Brain microvascular endothelial cell (primary cell): ENCODE results near the gene POFUT2.

Experiments
- DNase-seq: peaks from one replicate; pipeline ENCODE4 v3.0.0-alpha.2; 2020
- H3K27ac ChIP-seq: fragments of 250-450 bp; sonication (Bioruptor Pico); 2 replicates; pipeline ENCODE4 v1.5.1; 2020; ENCODE audit warnings: mild to moderate bottlenecking, moderate library complexity
- H3K27me3 ChIP-seq: fragments of 250-450 bp; sonication (Bioruptor Pico); replicated peaks from 2 replicates; pipeline ENCODE4 v1.5.1; 2020; ENCODE audit warnings: mild to moderate bottlenecking
- H3K36me3 ChIP-seq: fragments of 250-450 bp; sonication (Bioruptor Pico); replicated peaks from 2 replicates; pipeline ENCODE4 v1.5.1; 2020; ENCODE audit warnings: mild to moderate bottlenecking
- H3K4me3 ChIP-seq: 2 replicates; pipeline ENCODE4 v1.5.1; 2011; ENCODE audit warnings: low read depth, mild to moderate bottlenecking, control low read depth, low read length, moderate library complexity
- CTCF ChIP-seq: IDR thresholded peaks from 2 replicates; pipeline ENCODE4 v1.5.1; 2011; ENCODE audit warnings: low read depth, mild to moderate bottlenecking, moderate library complexity, low read length, control low read depth, inconsistent platforms; ENCODE audit errors: missing control alignments
- in situ Hi-C: cut with HindIII; loops from 2 replicates; pipeline ENCODE4 v1.10.0; 2017; ENCODE audit warnings: low sequenced_read_pairs, low pct_ligation_motif_present

The POFUT2 gene

DNA sequence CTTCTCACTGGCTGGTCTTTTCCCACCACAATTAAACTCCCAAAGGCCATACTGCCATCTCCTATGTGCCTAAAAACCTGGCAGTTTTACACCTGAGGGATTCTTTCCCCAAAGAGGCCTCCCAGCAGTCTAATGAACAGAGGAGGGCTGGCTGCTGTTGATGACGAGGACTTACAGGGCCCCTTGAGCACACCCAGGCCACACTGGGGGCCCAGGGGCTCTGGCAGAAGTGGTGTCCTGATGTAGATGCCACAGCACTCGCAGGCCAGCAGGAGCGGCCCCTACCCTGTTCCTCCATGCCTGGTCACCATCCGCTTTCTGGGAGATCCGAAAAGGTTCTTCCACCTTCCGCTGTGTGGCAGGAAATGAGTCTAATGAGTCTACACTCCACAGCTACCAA, 24.2 kb downstream of the POFUT2 start:
- Histone ChIP-seq H3K27ac (no peak overlapping the region), H3K36me3 (peaks cover 46% of the 10 kb centered on the region), H3K27me3 (peaks cover 4% of the 10 kb centered on the region), H3K4me3 (no peak overlapping the region)
- in situ Hi-C loops = no loop called here
- TF ChIP-seq CTCF = no peak
- no peak for DNase-seq

- in situ Hi-C loops = no loop called here
- no peak for DNase-seq
- H3K27ac ChIP-seq = no peak overlapping the region
- peaks cover 7% of the 10 kb centered on the region for H3K27me3 ChIP-seq
- H3K36me3 ChIP-seq = peaks cover 42% of the 10 kb centered on the region
- no peak for TF ChIP-seq CTCF
- H3K4me3 ChIP-seq = no peak overlapping the region
Measured at GRCh38 chr21:45262616-45263015, 25.1 kb downstream of the POFUT2 start.

DNA sequence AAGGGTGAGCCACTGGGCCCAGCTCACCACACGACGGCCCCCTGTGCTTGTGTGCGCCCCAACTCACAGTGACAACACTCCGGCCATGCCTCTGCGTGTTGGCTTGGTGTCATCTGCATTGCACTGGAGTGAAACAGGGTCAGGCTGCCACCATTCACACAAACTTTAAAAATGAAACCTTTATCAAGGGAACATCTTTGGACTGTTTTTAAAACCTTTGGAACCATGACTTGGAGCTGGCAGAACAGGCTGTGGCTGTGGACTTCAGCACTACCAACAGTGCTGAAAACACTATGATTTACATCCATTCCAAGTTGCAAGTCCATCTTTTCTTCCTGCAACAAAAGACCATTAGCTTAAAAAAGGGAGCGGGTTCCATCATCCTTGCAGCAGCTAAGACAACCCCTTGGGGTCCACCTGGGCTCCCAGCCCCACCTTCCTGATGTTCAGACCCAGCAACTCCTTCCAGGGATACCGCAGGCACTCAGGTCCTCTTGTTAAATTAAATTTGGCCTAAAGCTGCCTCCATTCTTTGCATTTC, 25.6 kb downstream of the POFUT2 start:
- in situ Hi-C loops = no loop called here
- Histone ChIP-seq H3K27ac (no peak overlapping the region), H3K36me3 (peaks cover 37% of the 10 kb centered on the region), H3K27me3 (peaks cover 8% of the 10 kb centered on the region), H3K4me3 (no peak overlapping the region)
- DNase-seq = no peak
- no peak for TF ChIP-seq CTCF

DNA sequence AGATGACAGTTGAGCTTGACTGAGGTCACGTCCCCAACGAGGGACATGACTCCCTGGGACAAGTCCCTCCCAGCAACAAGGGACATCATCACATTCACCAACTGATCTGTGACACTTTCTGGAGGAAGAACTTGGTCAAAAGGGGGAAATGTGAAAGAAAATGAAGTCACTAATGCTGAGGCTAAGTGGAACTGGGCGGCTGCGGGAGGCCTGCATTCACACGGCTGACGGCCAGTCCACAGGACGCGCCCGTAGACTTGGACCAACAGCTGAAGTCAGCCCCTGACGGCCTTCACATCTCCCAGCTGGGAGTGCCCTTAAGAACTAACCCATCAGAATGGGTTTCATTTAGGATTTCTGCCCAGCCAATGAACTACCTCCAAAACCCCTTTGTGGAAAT, 26.6 kb downstream of the POFUT2 start:
- in situ Hi-C loops = no loop called here
- peaks cover 8% of the 10 kb centered on the region for H3K27me3 ChIP-seq
- DNase-seq = no peak
- H3K4me3 ChIP-seq = no peak overlapping the region
- H3K27ac ChIP-seq = no peak overlapping the region
- peaks cover 28% of the 10 kb centered on the region for H3K36me3 ChIP-seq
- TF ChIP-seq CTCF = no peak

DNA sequence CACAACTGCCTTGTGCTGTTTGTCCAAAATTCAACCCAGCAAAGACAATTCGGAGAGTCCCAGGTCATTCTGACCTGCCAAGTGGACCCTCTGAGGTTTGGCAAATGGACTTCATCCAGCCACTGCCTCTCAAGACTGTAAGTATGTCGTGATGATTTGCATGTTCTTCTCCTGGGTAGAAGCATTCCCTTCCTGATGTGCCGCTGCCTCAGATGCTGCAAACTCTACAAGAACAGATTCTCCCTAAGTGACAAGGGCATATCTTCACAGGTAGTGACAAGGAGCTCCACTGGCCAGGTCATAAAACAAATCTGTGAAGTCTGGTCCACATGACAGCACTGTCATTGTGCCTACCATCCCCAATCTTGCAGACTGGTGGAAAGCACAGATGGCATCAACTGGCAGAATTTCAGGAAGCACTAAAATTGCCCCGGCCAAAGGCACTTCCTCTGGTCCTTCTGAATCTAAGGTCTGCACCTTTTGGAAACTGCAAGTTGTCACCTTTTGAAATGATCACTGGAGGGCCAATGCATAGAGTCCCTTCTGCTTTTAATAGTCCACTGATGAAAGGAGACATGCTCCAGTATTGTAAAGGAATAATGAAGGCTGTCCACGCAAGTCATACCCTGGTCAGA, 27.4 kb downstream of the POFUT2 start:
- peaks cover 8% of the 10 kb centered on the region for H3K27me3 ChIP-seq
- TF ChIP-seq CTCF = no peak
- no peak overlapping the region for H3K27ac ChIP-seq
- DNase-seq = no peak
- in situ Hi-C loops = no loop called here
- H3K4me3 ChIP-seq = no peak overlapping the region
- peaks cover 21% of the 10 kb centered on the region for H3K36me3 ChIP-seq
